SKM-1 (cell line): ENCODE results near the gene U2SURP.

Experiments used
- DNase-seq: peaks from one replicate; lab custom pipeline; 2025; ENCODE audit not compliant: unreplicated experiment; lab: John Stamatoyannopoulos, UW

U2SURP gene

DNA sequence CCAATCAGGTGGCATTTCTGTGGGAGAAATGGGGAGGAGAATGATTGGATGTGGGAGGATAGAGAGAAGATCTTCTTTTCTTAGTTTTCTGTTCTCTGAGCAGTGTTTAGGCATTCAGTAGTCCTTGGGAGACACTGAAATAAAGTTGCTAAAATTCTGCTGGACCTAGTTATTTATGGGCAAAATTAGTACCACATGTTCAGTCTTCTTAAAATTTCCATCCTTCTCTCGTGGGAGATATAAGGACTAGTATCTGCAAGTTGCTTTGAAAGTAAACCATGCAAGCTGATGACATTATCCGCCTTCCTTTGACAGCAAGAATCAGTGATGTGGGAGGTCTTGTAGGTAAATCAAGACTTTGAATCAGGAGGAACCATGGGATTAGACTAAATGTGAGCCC lies 98.3 kb downstream of the U2SURP start:
- no peak for DNase-seq

DNA sequence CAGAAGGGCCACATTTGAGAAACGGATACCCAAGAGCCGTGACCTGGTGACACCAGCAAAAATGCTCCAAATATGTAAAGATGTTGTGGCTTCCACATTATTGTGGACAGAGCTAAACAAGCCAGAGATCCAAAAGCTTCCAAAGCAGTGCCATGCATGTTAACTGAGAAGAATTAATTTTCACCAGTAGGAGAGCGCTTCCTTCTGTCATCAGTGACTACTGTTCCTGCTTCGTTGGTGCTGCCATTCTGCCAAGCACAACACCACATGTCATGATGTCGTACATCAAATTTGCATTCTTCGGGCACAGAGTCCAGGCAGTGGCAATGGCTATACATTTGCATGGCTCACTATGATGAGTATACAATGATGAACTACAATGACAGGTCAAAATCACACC lies 99.1 kb downstream of the U2SURP start:
- no peak for DNase-seq

DNA sequence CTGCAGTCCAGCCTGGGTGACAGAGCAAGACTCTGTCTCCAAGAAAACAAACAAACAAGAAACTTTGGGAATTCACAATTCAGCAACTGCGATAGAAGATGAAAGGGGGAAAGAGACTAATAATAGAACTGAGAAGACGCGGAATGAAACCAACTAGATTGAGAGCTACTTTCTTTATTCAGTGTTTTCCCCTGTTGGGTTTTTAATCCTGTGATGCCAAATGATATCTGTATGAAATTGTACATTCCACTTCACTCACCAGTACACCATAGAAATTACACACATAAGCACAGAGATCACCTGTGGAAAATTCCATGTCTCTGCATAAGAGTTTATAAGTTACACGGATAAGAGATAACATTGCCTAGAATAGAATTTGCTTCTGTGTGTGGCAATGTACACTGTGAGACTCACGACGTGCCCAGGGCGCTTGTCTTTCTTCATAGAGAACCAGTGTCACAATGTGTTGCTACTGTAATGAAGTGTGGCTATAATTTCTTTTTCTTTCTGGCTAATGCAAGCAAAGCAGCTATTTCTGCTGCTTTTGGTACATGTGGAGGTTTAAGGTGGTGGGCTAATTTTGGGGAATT lies 100.5 kb downstream of the U2SURP start:
- DNase-seq: no peak

DNA sequence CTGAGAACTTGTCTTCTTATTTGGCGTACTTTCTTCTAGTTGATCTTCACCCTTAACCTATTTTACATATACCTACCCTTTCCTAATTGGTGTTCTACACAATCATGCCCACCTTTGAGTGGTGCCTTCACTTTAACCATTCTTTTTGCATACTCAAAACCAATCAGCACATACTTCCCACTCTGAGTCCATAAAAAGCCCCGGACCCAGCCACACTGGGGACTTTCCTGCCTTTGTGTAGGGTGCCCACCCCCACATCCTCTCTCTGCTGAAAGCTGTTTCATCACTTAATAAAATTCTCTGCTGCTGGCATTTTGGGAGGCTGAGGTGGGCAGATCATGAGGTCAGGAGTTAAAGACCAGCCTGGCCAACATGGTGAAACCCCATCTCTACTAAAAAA lies 102.3 kb downstream of the U2SURP start:
- no peak for DNase-seq

DNA sequence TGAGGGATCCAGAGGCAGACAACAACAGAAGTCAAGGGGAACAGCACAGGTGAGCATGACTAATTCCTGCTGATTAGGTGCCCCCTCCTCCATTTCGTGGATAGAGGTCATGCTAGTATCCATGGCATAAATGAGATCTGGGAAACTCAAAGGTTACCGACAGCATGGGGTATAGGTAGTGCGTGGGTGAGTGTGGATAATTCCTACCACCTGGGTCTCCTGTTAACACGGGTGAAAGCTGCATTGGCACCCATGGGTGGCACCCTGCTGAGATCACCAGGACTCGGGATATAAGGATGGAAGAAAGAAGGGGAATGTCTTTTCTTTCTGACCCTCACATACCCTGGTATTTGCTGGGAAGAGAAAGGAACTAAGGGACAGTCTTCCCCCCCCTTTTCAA lies 103.8 kb downstream of the U2SURP start:
- DNase-seq: no peak

DNA sequence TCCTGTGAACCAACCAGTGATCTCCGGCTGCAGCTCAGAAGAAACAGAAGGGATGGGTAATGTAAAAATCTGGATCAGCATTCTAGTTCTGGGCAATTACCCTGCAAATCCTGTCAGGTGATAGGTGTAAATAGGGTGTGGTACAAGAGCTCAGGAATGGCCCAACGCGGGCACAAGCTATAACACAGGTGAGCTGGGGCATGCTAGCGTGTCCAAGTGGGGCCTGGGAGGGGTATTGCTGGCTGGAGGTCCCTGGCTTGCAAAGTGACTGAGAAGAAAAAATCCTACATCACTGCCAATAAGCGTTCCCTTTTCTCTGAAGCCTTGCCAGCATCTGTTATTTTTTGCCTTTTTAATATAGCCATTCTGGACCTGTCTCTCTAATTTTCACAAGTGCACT lies 108.5 kb downstream of the U2SURP start:
- DNase-seq: no peak
